ENCODE results near the gene TNFAIP8L2.
A peak's percentile ranks its signal among the peaks of the same experiment; 100 is the strongest.

GRCh38 chr1:151189637-151190445 is 33.4 kb downstream of the TNFAIP8L2 start, which contains the start of gene VPS72:
- peak in 2 of 3 donors; percentile 30 to 63 for TF ChIP-seq CTCF (IDR thresholded peaks at IDR 0.05)
- peak; percentile 43 for TF ChIP-seq POLR2A (IDR thresholded peaks at IDR 0.05)
- TF ChIP-seq EP300 (IDR thresholded peaks at IDR 0.05) = no peak

All from ovary (tissue), 3 donors.